CD8-positive, alpha-beta memory T cell (primary cell): ENCODE data around the gene MS4A4A. TPM values are rescaled to one million over a fixed set of nuclear protein-coding genes. Genes with fewer than 3 reads are reported as not detected.

ENCODE experiments used
- polyA plus RNA-seq: library from polyadenylated mRNA; unstranded; fragments of 300-500 nt; fragmentation: Illumina TruSeq; gene quantifications from one replicate; pipeline ENCODE4 v1.2.3, GENCODE V29; 2021
- total RNA-seq, 2 experiments: library from RNA; stranded (reverse); gene quantifications; one replicate each; pipeline ENCODE4 v1.2.3, GENCODE V29; 2021

The MS4A4A gene
- total and polyA plus RNA-seq, 3 experiments from 2014 or later = 0.20 TPM; not detected in 2

Other genes starting within 250 kb of the MS4A4A start
- gene OOSP2, start 240.3 kb upstream of the MS4A4A start, total RNA-seq = not detected
- gene OOSP2, start 240.3 kb upstream of the MS4A4A start, polyA plus RNA-seq = not detected
- gene MS4A3, start 224.0 kb upstream of the MS4A4A start, total RNA-seq = not detected
- 0.60 TPM for gene MS4A3, start 224.0 kb upstream of the MS4A4A start, polyA plus RNA-seq
- gene MS4A2, start 192.0 kb upstream of the MS4A4A start, total RNA-seq = not detected
- not detected for gene MS4A2, start 192.0 kb upstream of the MS4A4A start, polyA plus RNA-seq
- gene MS4A6A, start 97.6 kb upstream of the MS4A4A start, total RNA-seq = 1 to 10 TPM; 1.6 TPM
- gene MS4A6A, start 97.6 kb upstream of the MS4A4A start, polyA plus RNA-seq = 0.97 TPM
- not detected for gene MS4A4E, start 37.5 kb upstream of the MS4A4A start, total RNA-seq
- gene MS4A4E, start 37.5 kb upstream of the MS4A4A start, polyA plus RNA-seq = not detected
- gene MS4A6E, start 46.6 kb downstream of the MS4A4A start, total RNA-seq = not detected
- gene MS4A6E, start 46.6 kb downstream of the MS4A4A start, polyA plus RNA-seq = not detected
- gene MS4A7, start 97.9 kb downstream of the MS4A4A start, total RNA-seq = under 1 TPM; 0.51 to 0.98 TPM
- gene MS4A7, start 97.9 kb downstream of the MS4A4A start, polyA plus RNA-seq = not detected
- gene MS4A14, start 115.8 kb downstream of the MS4A4A start, total RNA-seq = not detected
- not detected for gene MS4A14, start 115.8 kb downstream of the MS4A4A start, polyA plus RNA-seq
- gene MS4A5, start 148.9 kb downstream of the MS4A4A start, total RNA-seq = not detected
- gene MS4A5, start 148.9 kb downstream of the MS4A4A start, polyA plus RNA-seq = not detected
- gene MS4A1, start 175.2 kb downstream of the MS4A4A start, total RNA-seq = 1 to 10 TPM in 1 of 2 experiments, under 1 TPM in 1; 0.70 to 1.2 TPM
- gene MS4A1, start 175.2 kb downstream of the MS4A4A start, polyA plus RNA-seq = 11.1 TPM
- not detected for gene MS4A12, start 212.1 kb downstream of the MS4A4A start, total RNA-seq
- gene MS4A12, start 212.1 kb downstream of the MS4A4A start, polyA plus RNA-seq = not detected
- not detected for gene MS4A13, start 234.7 kb downstream of the MS4A4A start, total RNA-seq
- not detected for gene MS4A13, start 234.7 kb downstream of the MS4A4A start, polyA plus RNA-seq